ENCODE measurements around the gene PRSS53.

GRCh38 chr16:31088459-31089183 is at the start of gene PRSS53:
- no peak for TF ChIP-seq CTCF (conservative IDR thresholded peaks at IDR 0.05; ENCODE audit: low read length)
- TF ChIP-seq EZH2phosphoT487 (IDR thresholded peaks at IDR 0.05; ENCODE audit: borderline replicate concordance) = no peak

Measured in Loucy (cell line).